ENCODE data around the gene UROC1.

Gene UROC1

DNA sequence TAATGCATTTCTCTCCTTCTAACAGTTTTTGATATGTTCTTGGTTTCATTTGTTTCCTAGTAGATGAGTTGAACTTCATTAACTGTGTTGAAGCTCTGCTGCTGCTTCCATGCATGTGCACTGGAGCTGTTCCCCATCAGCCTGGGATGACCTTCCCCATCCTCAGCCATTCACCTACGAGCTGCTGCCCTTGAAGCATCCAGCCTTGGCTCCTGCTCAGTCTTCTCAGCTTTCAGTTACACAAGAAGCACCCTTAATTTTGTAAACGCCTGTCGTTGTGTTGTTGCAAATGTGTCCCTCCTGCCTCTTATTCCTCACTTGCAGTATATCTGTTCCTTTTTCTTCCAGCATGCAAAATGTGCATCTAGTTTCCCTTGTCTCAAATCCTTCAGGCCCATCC lies 33.4 kb downstream of the UROC1 start:
- TF ChIP-seq, protein P1, sequence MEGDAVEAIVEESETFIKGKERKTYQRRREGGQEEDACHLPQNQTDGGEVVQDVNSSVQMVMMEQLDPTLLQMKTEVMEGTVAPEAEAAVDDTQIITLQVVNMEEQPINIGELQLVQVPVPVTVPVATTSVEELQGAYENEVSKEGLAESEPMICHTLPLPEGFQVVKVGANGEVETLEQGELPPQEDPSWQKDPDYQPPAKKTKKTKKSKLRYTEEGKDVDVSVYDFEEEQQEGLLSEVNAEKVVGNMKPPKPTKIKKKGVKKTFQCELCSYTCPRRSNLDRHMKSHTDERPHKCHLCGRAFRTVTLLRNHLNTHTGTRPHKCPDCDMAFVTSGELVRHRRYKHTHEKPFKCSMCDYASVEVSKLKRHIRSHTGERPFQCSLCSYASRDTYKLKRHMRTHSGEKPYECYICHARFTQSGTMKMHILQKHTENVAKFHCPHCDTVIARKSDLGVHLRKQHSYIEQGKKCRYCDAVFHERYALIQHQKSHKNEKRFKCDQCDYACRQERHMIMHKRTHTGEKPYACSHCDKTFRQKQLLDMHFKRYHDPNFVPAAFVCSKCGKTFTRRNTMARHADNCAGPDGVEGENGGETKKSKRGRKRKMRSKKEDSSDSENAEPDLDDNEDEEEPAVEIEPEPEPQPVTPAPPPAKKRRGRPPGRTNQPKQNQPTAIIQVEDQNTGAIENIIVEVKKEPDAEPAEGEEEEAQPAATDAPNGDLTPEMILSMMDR (conservative IDR thresholded peaks at IDR 0.05; ENCODE audit: low read depth, low read length), result no peak
- Histone ChIP-seq H4K20me1 (ENCODE audit: insufficient read depth) (no peaks in the 10 kb centered on the region), H3K79me2 (ENCODE audit: insufficient read depth, low read depth) (no peaks in the 10 kb centered on the region), H3K4me1 (ENCODE audit: low read depth, poor library complexity, severe bottlenecking) (no peaks in the 10 kb centered on the region), H3K9ac (no peak overlapping the region), H3K27me3 (ENCODE audit: insufficient read depth, low read depth) (no peaks in the 10 kb centered on the region), H3K4me2 (no peak overlapping the region), H3K27ac (no peak overlapping the region), H2AFZ (ENCODE audit: low read depth) (no peak overlapping the region), H3K36me3 (ENCODE audit: insufficient read depth) (no peaks in the 10 kb centered on the region), H3K4me3 (IDR thresholded peaks at IDR 0.05; ENCODE audit: insufficient read depth, low read depth, low read length) (no peak overlapping the region)

DNA sequence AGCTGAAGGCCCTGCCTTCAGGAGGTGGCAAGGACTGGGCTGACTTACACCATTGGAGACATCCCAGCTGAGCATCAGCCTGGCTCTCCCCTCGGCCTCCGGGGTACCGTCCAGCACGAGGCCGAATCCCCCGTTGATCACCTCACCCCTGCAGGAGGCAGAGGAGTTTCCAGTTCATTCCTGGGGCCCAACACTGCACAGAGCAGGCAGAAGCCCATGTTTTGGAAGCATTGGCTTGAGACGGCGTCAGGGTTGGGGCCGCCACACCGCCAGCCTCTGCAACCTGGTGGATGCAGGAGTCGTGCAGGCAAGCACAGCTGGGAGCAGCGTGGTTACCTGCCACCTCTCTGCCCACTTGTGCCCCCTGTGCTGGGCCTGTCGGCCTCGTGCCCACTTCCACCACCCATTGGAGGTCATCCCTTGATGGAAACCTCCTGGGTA lies 34.2 kb downstream of the UROC1 start:
- Histone ChIP-seq H4K20me1 (ENCODE audit: insufficient read depth) (no peaks in the 10 kb centered on the region), H3K36me3 (ENCODE audit: insufficient read depth) (no peaks in the 10 kb centered on the region), H3K79me2 (ENCODE audit: insufficient read depth, low read depth) (no peaks in the 10 kb centered on the region), H3K27ac (no peak overlapping the region), H2AFZ (ENCODE audit: low read depth) (no peak overlapping the region), H3K9ac (no peak overlapping the region), H3K4me2 (no peak overlapping the region), H3K4me1 (ENCODE audit: low read depth, poor library complexity, severe bottlenecking) (no peaks in the 10 kb centered on the region), H3K4me3 (IDR thresholded peaks at IDR 0.05; ENCODE audit: insufficient read depth, low read depth, low read length) (no peak overlapping the region), H3K27me3 (ENCODE audit: insufficient read depth, low read depth) (no peaks in the 10 kb centered on the region)
- TF ChIP-seq, protein P1 (conservative IDR thresholded peaks at IDR 0.05; ENCODE audit: low read depth, low read length), result no peak

DNA sequence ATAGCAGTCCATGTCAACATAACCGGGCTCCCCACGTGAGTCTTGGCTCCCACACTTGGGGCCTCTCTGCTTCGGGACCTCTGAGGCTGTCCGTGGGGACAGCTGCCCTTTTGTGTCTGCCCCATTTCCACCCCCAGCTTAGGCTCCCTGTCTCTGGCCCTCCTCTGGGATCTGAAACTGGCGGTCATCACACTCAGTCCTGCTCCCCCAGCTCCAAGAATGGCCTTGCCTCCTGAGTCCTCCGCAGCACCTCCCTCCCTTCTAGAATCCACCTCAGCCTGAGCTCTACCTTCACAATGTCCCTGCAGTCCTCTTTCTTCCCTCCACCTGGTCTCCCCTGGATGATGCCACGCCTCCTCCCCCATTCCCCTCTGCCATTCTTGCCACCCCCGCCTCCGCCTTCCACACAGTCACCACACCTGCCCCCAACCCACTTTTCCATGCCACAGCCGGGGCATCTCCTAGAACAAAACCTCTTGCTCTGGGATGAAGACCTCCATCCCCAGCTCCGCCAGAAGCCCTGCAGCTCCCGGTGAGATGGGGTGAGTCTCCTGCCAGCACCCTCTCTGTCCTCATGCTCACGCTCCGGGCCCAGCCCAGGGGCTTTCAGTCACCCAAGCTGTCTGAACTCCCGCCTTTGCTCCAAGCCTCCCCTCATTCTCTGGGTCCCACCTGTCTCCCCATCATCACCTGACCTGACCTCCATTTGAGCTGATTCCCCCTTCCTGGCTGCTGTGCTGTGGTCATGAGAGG lies 34.9 kb downstream of the UROC1 start:
- H3K4me3 ChIP-seq (IDR thresholded peaks at IDR 0.05; ENCODE audit: insufficient read depth, low read depth, low read length), result no peak overlapping the region
- H3K79me2 ChIP-seq (ENCODE audit: insufficient read depth, low read depth), result no peaks in the 10 kb centered on the region
- TF ChIP-seq, protein P1 (conservative IDR thresholded peaks at IDR 0.05; ENCODE audit: low read depth, low read length), result no peak
- no peaks in the 10 kb centered on the region for H3K27me3 ChIP-seq (ENCODE audit: insufficient read depth, low read depth)
- H3K9ac ChIP-seq, result no peak overlapping the region
- H2AFZ ChIP-seq (ENCODE audit: low read depth), result no peak overlapping the region
- no peaks in the 10 kb centered on the region for H3K4me1 ChIP-seq (ENCODE audit: low read depth, poor library complexity, severe bottlenecking)
- no peaks in the 10 kb centered on the region for H4K20me1 ChIP-seq (ENCODE audit: insufficient read depth)
- H3K36me3 ChIP-seq (ENCODE audit: insufficient read depth), result no peaks in the 10 kb centered on the region
- no peak overlapping the region for H3K4me2 ChIP-seq
- H3K27ac ChIP-seq, result no peak overlapping the region

DNA sequence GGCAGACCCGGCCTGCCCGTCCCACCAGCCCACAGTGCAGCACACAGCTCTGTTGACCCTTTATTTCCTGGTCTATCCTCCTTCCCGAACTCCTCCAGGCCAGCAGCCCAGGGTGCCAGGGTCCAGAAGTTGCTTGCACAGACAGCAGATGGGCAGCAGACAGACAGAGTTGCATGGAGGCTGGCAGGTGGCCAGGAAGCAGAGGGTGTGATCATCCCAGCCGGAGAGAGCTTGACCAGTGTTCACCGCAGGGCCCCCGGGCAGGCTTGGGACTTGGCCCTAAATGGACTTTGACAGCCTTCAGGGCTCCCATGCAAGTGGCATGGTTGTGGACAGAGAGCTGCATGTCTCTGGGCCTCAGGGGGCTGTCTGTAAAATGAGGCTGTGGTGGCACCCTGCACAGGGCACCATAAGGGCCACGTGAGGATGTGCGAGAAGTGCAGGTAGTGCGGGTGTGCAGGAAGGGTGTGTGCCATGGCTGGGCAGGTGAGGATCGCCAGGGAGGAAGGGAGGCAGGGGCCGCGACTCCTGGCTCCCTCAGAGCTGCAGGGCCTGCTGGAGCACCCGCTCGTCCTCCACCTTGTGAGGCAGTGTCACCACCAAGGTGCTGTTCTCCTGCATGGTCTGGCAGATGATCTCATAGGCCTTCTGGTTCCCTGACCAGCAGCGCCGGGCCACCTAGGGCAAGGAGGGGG lies 35.6 kb downstream of the UROC1 start:
- Histone ChIP-seq H3K4me2 (no peak overlapping the region), H3K36me3 (ENCODE audit: insufficient read depth) (no peaks in the 10 kb centered on the region), H4K20me1 (ENCODE audit: insufficient read depth) (no peaks in the 10 kb centered on the region), H3K4me1 (ENCODE audit: low read depth, poor library complexity, severe bottlenecking) (no peaks in the 10 kb centered on the region), H3K4me3 (IDR thresholded peaks at IDR 0.05; ENCODE audit: insufficient read depth, low read depth, low read length) (no peak overlapping the region), H3K79me2 (ENCODE audit: insufficient read depth, low read depth) (no peaks in the 10 kb centered on the region), H3K27me3 (ENCODE audit: insufficient read depth, low read depth) (no peaks in the 10 kb centered on the region), H2AFZ (ENCODE audit: low read depth) (no peak overlapping the region), H3K9ac (no peak overlapping the region), H3K27ac (no peak overlapping the region)
- TF ChIP-seq, protein P1 (conservative IDR thresholded peaks at IDR 0.05; ENCODE audit: low read depth, low read length), result no peak
